ENCODE results near the gene NT5M.
"Not testable (repeated sequence)": the region's sequence is repeated elsewhere in the genome, so short reads cannot be mapped to it uniquely, and the experiment has no call there.

NT5M gene

DNA sequence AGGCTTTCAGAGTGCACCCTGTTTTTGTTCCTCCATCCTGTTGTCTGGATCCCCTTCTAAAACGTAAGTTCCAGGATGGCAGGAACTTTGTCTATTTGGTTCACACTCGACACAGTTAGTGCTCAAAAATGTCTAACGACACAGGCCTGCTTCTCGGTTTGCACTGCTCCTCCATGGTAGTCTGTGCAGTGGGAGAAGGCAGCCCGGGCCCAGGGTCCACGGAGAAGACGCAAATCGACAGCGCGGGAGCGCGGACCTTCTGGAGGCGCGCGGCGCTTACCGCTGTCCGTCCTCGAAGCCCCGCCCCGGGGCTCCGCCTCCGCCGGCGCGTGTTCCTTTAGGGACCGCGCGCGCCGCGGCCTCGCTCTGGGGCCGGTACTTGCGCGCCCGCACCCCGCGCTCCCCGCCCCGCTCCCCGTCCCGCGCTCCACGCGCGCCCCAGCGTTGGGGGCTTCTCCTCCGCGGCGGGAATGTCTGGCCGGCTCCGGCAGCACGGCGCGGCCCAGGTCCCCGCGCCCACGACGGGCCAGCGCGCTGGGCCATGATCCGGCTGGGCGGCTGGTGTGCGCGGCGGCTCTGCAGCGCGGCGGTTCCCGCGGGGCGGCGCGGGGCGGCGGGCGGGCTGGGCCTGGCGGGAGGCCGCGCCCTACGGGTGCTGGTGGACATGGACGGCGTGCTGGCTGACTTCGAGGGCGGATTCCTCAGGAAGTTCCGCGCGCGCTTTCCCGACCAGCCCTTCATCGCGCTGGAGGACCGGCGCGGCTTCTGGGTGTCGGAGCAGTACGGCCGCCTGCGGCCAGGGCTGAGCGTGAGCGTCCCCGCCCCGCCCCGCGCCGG is at the start of gene NT5M:
Gene NT5M (plus strand): TSS at position 364 of the 837 bp plus-strand sequence. CDS start 178 bp downstream, at position 542.
- peak; percentile 58 for DNase-seq

DNA sequence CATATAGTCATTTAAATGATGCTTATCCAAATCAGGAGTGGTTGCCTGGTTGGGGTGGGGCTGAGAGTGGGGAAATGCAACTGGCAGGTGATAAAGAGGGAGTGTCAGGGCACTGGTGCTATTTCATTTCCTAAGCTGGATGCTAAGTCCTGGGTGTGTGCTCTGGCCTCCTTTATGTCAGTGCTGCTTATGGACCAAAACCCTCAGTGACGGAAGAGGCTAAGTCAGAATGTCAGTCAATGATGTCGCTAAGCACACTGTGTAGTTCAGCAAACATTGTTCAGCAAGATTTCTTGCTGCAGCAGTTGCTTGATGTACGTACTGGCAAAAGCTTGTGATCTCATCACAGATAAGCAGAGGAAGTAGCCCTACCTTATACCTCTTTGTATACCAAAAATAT is 49.8 kb upstream of the NT5M start:
- DNase-seq, result no peak

- no peak for DNase-seq
Measured at GRCh38 chr17:17254036-17254435, 49.1 kb upstream of the NT5M start.

GRCh38 chr17:17255689-17256088 is 47.5 kb upstream of the NT5M start:
- DNase-seq, result not testable (repeated sequence)

- DNase-seq, result no peak
Measured at GRCh38 chr17:17256316-17256715, 46.9 kb upstream of the NT5M start.

DNA sequence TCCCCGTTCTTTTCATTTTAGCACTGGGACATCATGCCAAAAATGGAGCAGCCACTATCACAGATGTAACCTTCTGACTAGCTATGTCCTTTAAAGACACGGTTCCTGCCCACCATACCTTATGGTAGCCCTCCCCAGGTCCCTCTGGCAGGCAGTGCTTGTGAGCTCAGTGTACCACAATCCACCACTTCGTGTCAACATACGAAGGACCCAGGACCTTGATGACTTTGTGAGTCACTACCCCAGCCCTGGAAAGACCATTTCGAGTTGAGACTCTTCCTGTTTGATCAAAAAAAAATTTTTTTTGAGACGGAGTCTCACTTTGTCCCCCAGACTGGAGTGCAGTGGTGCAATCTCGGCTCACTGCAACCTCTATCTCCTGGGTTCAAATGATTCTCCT is 45.2 kb upstream of the NT5M start:
- DNase-seq, result no peak

GRCh38 chr17:17258998-17259397 is 44.2 kb upstream of the NT5M start:
- DNase-seq, result no peak

GRCh38 chr17:17264430-17264829 is 38.7 kb upstream of the NT5M start:
- no peak for DNase-seq

DNA sequence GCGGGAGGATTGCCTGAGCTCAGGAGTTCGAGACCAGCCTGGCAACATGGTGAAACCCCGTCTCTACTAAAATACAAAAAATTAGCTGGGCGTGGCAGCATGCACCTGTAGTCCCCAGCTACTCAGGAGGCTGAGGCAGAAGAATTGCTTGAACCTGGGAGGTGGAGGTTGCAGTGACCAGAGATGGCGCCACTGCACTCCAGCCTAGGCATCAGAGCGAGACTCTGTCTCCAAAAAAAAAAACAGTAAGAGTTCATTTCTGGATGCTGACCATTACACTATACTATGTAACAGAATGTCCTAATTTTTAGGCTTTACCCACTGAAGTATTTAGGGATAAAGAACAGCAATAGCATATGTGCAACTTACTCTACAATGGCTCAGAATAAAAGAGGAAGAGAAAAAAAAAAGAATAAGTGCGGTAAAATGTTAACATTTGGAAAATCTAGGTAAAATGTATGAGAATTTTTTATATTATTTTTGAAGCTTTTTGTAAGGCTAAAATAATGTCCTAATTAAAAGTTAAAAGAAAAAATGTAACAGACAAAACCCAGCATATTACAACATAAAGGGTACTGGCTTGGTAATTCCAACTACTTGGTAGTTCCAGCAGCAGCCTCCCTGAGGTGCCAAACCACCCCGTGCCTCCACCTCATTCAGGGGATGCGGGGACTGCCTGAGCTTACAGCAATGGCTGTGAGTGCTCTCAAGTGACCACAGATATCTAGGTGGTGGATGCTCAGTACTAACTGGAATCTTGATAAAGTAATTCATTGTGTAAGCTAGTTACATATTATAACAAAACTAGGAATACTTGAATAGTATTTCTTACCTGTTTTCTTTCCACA is 33.0 kb upstream of the NT5M start:
- no peak for DNase-seq

- DNase-seq, result no peak
Measured at GRCh38 chr17:17275971-17276370, 27.2 kb upstream of the NT5M start.

DNA sequence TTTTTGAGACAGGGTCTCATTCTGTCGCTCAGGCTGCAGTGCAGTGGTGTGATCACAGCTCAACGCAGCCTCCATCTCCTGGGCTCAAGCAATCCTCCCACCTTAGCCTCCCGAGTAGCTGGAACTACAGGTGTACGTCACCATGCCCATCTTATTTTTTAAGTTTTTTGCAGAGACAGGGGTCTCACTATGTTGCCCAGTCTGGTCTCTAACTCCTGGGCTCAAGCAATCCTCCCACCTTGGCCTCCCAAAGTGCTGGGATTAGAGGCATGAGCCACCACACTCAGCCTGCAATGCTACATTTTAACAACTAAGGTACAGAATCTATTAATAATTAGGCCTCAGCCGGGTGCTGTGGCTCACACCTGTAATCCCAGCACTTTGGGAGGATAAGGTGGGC is 25.7 kb upstream of the NT5M start:
- DNase-seq, result not testable (repeated sequence)

- DNase-seq, result no peak
Measured at GRCh38 chr17:17279316-17279715, 23.9 kb upstream of the NT5M start.

DNA sequence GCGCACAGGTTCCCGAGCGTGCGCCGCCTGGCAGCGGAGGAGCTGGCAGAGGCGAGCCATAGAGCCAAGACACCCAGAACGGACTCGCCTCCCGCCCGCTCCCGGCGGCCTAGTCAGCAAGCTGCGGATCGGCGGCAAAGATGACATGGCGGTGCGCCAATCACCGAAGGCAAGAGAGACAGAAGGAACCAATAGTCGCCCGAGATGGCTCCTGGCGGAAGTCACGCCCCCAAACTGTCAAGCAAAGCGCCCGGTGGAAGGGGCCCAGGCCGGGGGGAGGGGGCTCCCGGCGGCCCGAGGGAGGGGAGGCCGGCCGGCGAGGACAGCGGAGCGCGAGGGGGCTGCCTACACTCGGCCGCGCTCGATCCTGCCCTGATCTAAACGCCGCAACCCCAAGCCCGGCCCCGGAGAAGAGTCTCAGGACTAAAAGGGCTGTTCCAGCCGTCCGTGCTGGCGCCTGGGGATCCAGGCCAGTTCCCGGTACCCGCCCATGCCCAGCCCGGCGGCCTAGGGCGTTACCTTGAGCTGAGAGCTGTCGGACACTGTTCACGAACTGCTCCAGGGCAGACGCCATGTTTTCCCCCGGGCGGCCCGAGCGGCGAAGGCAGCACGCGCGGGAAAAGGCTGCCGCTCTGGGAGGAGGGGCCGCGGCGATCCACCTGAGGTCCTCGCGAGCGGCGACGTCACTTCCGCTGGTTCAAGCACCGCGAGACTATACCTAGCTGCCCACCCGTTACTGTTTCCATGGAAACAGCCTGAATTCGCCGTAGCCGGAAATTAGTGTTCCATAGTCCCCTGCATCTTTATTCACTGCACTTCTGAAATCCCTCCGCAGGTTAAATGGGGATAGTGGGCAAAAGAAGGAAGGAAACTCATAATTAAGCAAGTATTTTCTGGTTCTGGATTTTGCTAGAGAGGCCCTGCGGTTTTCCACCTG is 22.3 kb upstream of the NT5M start, which contains the start of gene COPS3:
Gene COPS3 (minus strand): TSS at position 634 of the 937 bp plus-strand sequence. CDS start 60 bp downstream, at position 574.
- peak; percentile 91 for DNase-seq

GRCh38 chr17:17285951-17286350 is 17.2 kb upstream of the NT5M start:
- DNase-seq, result no peak

DNA sequence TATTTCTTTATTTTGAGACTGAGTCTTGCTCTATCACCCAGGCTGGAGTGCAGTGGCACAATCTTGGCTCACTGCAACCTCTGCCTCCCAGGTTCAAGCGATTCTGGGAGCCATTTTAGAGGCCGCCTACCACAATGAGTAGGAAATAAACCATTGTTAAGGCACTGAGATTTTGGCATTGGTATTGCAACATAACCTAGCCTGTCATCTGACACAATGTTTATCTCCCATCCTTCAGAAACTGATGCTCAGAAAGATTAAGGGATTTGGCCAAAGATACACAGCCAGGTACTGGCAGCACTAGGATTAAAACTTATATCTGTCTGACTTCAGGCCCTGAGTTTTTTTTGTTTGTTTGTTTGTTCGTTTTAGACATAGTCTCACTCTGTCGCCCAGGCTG is 14.1 kb upstream of the NT5M start:
- DNase-seq, result no peak

DNA sequence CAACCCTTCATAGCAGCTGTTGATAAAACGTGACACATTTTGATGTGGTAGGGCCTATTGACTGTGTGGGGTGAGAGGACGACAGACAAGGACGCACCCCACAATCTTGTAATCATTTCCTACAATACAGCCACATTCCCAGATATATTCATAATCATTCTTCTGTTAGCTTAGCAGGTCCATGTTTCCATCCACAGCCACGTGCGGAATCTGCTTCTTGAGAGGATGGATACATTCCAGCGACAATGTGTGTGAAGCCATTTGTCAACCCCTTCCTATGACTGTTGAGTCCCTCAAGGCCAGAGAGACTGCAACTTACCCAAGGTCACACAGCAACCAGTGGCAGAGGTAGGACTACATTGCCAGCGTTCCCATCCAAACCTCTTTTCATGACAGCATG is 13.5 kb upstream of the NT5M start:
- no peak for DNase-seq

DNA sequence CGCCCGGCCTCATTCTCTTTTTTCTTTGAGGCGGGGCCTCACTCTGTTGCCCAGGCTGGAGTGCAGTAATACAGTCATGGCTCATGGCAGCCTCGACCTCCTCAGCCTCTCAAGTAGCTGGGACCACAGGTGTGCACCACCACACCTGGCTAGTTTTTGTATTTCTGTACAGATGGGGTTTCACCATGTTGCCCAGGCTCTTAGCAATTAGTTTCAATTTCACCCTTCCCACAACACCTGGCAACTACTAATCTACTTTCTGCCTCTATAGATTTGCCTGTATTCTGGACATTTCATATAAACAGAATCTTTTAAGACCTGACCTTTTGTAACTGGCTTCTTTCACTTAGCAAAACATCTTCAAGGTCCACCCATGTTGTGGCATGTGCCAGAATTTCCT is 8.0 kb upstream of the NT5M start:
- no peak for DNase-seq

DNA sequence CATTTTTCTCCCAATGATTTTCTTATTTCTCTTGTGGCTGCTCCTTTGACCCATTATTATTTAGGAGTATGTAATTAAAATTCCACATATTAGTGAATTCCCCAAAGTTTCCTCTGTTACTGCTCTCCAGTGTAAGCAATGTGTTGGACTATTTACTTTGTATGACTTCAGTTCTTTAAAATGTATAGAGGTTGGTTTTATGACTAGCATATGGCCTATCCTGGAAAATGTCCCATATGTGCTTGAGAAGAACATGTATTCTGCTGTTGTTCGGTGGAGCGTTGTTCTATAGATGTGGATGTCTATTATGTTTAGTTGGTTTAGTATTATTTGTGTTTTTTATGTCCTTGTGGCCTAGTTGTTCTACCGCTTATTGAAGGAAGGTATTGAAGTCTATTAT is 6.0 kb upstream of the NT5M start:
- DNase-seq, result no peak

- DNase-seq, result no peak
Measured at GRCh38 chr17:17298108-17298507, 5.1 kb upstream of the NT5M start.

- DNase-seq, result no peak
Measured at GRCh38 chr17:17300624-17301568, 2.3 kb upstream of the NT5M start.

DNA sequence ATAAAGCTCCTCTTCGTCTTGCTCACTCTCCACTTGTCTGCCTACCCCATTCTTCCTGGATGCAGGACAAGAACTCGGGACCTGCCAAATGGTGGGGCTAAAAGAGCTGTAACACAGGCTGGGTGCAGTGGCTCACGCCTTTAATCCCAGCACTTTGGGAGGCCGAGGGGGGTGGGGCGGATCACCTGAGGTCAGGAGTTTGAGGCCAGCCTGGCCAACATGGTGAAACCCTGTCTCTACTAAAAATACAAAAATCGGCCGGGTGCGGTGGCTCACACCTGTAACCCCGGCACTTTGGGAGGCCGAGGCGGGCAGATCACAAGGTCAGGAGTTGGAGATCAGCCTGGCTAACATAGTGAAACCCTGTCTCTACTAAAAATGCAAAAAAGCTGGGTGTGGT is 1.5 kb upstream of the NT5M start:
- DNase-seq, result not testable (repeated sequence)
